Endodermal cell (in vitro differentiated cells): ENCODE measurements around the gene C14orf119. TPM values are rescaled to one million over a fixed set of nuclear protein-coding genes. Genes with fewer than 3 reads are reported as not detected.

Experiments used
- DNase-seq: peaks from one replicate; pipeline ENCODE4 v3.0.0-alpha.2; 2017
- H3K27ac ChIP-seq: 2 replicates; pipeline ENCODE4 v1.5.1; 2013; ENCODE audit warnings: mild to moderate bottlenecking, low read depth, low read length, moderate library complexity
- H3K27me3 ChIP-seq: 2 replicates; pipeline ENCODE4 v1.6.1; 2013; ENCODE audit warnings: mild to moderate bottlenecking, low read length, moderate library complexity; ENCODE audit not compliant: insufficient read depth, control insufficient read depth, poor library complexity, severe bottlenecking
- H3K36me3 ChIP-seq: 2 replicates; pipeline ENCODE4 v1.7.0; 2013; ENCODE audit warnings: mild to moderate bottlenecking, low read length, moderate library complexity; ENCODE audit not compliant: control insufficient read depth, insufficient read depth
- H3K4me1 ChIP-seq: one replicate; pipeline ENCODE4 v1.7.0; 2013; ENCODE audit warnings: low read length; ENCODE audit not compliant: control insufficient read depth, insufficient read depth
- H3K4me3 ChIP-seq: 2 replicates; pipeline ENCODE4 v1.5.1; 2013; ENCODE audit warnings: mild to moderate bottlenecking, low read length, moderate library complexity
- H3K9ac ChIP-seq: 2 replicates; pipeline ENCODE4 v1.6.1; 2013; ENCODE audit warnings: mild to moderate bottlenecking, low read length, moderate library complexity; ENCODE audit not compliant: poor library complexity, severe bottlenecking; ENCODE audit errors: extremely low read depth
- H3K9me3 ChIP-seq: 2 replicates; pipeline ENCODE4 v1.6.1; 2013; ENCODE audit warnings: mild to moderate bottlenecking, low read length, moderate library complexity; ENCODE audit not compliant: control insufficient read depth
- H3K27ac Mint-ChIP-seq: 2 replicates; pipeline ENCODE4 v1.8.0; 2020; ENCODE audit warnings: mixed read lengths
- H3K27me3 Mint-ChIP-seq: 2 replicates; pipeline ENCODE4 v1.8.0; 2021; ENCODE audit warnings: mild to moderate bottlenecking, mixed read lengths; ENCODE audit not compliant: insufficient read depth
- H3K36me3 Mint-ChIP-seq: 2 replicates; pipeline ENCODE4 v1.8.0; 2020; ENCODE audit warnings: low read depth, mixed read lengths
- H3K4me1 Mint-ChIP-seq: 2 replicates; pipeline ENCODE4 v1.8.0; 2020; ENCODE audit warnings: mixed read lengths
- H3K4me3 Mint-ChIP-seq: 2 replicates; pipeline ENCODE4 v1.8.0; 2020; ENCODE audit warnings: mild to moderate bottlenecking, moderate library complexity, mixed read lengths
- H3K9me3 Mint-ChIP-seq: 2 replicates; pipeline ENCODE4 v1.8.0; 2020; ENCODE audit warnings: mild to moderate bottlenecking, mixed read lengths
- CTCF ChIP-seq: fragments of 200-600 bp; sonication (generic); conservative IDR thresholded peaks from 2 replicates; pipeline ENCODE4 v1.5.0; 2021; ENCODE audit warnings: antibody characterized with exemption, mild to moderate bottlenecking
- WGBS, 2 experiments: methylation state at CpG; one replicate each; pipeline versions ENCODE4 v1.1.5 to v1.1.7; 2013; ENCODE audit warnings: missing lambda C conversion rate in 2 of 2, mixed read lengths in 1 of 2; ENCODE audit not compliant: insufficient coverage in 1 of 2, insufficient read length in 1 of 2; 5-methylcytosine and 5-hydroxymethylcytosine counted together
- total RNA-seq, 2 donors: library from RNA; stranded (reverse); fragmentation: NEBNext Ultra II Directional in 1 of 2; extraction: Animal tissue kit (Norgen Biotek cat#: 25700) in 1 of 2; gene quantifications; 2 replicates in 1 of 2; 3 replicates in 1 of 2; pipeline ENCODE4 v1.2.1, GENCODE V29; 2021

C14orf119 gene
- total RNA-seq, 2 donors from 2014 or later: 76.7 to 82.9 TPM

- no peak overlapping the region for H3K4me3 Mint-ChIP-seq
- WGBS, 2 experiments: 93 to 95% methylated on average over 27 to 32 of the region's 32 CpGs
Observed at GRCh38 chr14:23058654-23059504, 36.4 kb upstream of the C14orf119 start.

GRCh38 chr14:23060536-23061260 is 34.6 kb upstream of the C14orf119 start:
- Mint-ChIP-seq H3K9me3 (no peaks in the 10 kb centered on the region), H3K27ac (peak overlapping the region; percentile 74), H3K27me3 (no peaks in the 10 kb centered on the region), H3K4me1 (peaks cover 13% of the 10 kb centered on the region), H3K36me3 (peaks cover 60% of the 10 kb centered on the region), H3K4me3 (no peak overlapping the region)
- no peak for TF ChIP-seq CTCF
- no peaks in the 10 kb centered on the region for H3K27me3 ChIP-seq
- H3K4me3 ChIP-seq: no peak overlapping the region
- H3K9me3 ChIP-seq: no peaks in the 10 kb centered on the region
- no peak for DNase-seq
- no peak overlapping the region for H3K9ac ChIP-seq
- 96% methylated on average over 15 to 17 of the region's 17 CpGs for WGBS, 2 experiments
- H3K36me3 ChIP-seq: peaks cover 67% of the 10 kb centered on the region
- H3K4me1 ChIP-seq: no peaks in the 10 kb centered on the region
- no peak overlapping the region for H3K27ac ChIP-seq

More at GRCh38 chr14:23058654-23059504, 36.4 kb upstream of the C14orf119 start:
- Mint-ChIP-seq H3K9me3 (no peaks in the 10 kb centered on the region), H3K27ac (no peak overlapping the region), H3K4me1 (peaks cover 10% of the 10 kb centered on the region), H3K27me3 (no peaks in the 10 kb centered on the region), H3K36me3 (peaks cover 45% of the 10 kb centered on the region)
- H3K36me3 ChIP-seq: peaks cover 51% of the 10 kb centered on the region
- no peaks in the 10 kb centered on the region for H3K9me3 ChIP-seq
- H3K4me1 ChIP-seq: no peaks in the 10 kb centered on the region
- TF ChIP-seq CTCF: no peak
- no peak overlapping the region for H3K27ac ChIP-seq
- H3K9ac ChIP-seq: no peak overlapping the region
- H3K27me3 ChIP-seq: no peaks in the 10 kb centered on the region
- no peak for DNase-seq
- no peak overlapping the region for H3K4me3 ChIP-seq

DNA sequence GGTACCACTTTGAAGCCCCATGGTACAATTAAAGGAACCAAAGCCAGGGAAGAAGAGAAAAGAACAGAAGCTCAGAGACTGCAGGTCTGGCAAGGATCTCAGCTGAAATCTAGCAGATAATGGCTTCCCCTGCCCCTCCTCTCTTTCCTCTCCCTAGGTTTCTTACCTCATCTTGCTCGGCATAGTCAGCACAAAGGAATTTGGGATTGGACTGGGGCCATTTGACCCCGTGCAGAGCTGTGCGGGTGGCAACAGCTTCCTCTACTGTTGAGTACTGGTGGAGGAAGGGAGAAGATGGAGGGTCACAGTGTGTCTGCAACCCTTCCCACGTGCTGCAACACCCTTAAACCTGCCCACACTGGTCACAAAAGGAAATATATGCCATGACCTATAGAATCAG is 33.3 kb upstream of the C14orf119 start:
- no peaks in the 10 kb centered on the region for H3K9me3 ChIP-seq
- Mint-ChIP-seq H3K27ac (peak overlapping the region; percentile 64), H3K9me3 (no peaks in the 10 kb centered on the region), H3K36me3 (peaks cover 73% of the 10 kb centered on the region), H3K4me3 (no peak overlapping the region), H3K27me3 (no peaks in the 10 kb centered on the region), H3K4me1 (peaks cover 14% of the 10 kb centered on the region)
- 90% methylated on average over 4 of the region's 4 CpGs; no CpG with 5 or more reads in 1 of the 2 experiments for WGBS, 2 experiments
- TF ChIP-seq CTCF: no peak
- peak overlapping the region; percentile 44 for H3K27ac ChIP-seq
- H3K4me1 ChIP-seq: no peaks in the 10 kb centered on the region
- peaks cover 79% of the 10 kb centered on the region for H3K36me3 ChIP-seq
- H3K4me3 ChIP-seq: no peak overlapping the region
- no peaks in the 10 kb centered on the region for H3K27me3 ChIP-seq
- H3K9ac ChIP-seq: no peak overlapping the region
- DNase-seq: no peak
